Measurements from ENCODE around the gene FBXO36. TPM values are rescaled to one million over a fixed set of nuclear protein-coding genes. Genes with fewer than 3 reads are reported as not detected.

The FBXO36 gene
- total and polyA plus RNA-seq, 2 of the 4 experiments (the other 2 are of a cell fraction) = 1.3 to 2.2 TPM

- ChIA-PET CTCF (no interaction called here), POLR2A (ENCODE audit: unreplicated experiment) (no interaction called here)
- Histone ChIP-seq H3K4me2 (ENCODE audit: low read depth, low read length) (no peak overlapping the region), H4K5ac (ENCODE audit: low read depth, low read length) (no peak overlapping the region), H2AK9ac (replicated peaks; ENCODE audit: low read depth, low read length, poor library complexity) (no peak overlapping the region), H2BK20ac (ENCODE audit: low read depth, low read length) (no peak overlapping the region), H3K4ac (ENCODE audit: low read depth, low read length) (no peak overlapping the region), H3K23ac (ENCODE audit: low read depth, low read length) (no peak overlapping the region), H3K27me3 (ENCODE audit: control insufficient read depth, insufficient read depth, low read length) (no peaks in the 10 kb centered on the region), H3K79me1 (ENCODE audit: low read depth in 1 of 2, low read length in 2 of 2) (no peaks in the 10 kb centered on the region), H3K9me3 (ENCODE audit: control insufficient read depth, insufficient read depth, low read length) (no peaks in the 10 kb centered on the region), H2BK15ac (ENCODE audit: low read depth, low read length) (no peak overlapping the region), H3K18ac (ENCODE audit: low read depth, low read length) (no peak overlapping the region; the same call in 1 of the 2 replicates), H2BK120ac (ENCODE audit: low read depth, low read length) (no peak overlapping the region), H4K20me1 (ENCODE audit: insufficient read depth, low read length) (no peaks in the 10 kb centered on the region), H3K9me1 (ENCODE audit: insufficient read depth, low read length) (peaks cover 6% of the 10 kb centered on the region; the same call in 1 of the 2 replicates), H3K9ac (ENCODE audit: low read depth, low read length) (no peak overlapping the region), H2AFZ (replicated peaks; ENCODE audit: low read length, poor library complexity) (no peak overlapping the region), H3K36me3 (ENCODE audit: control insufficient read depth, insufficient read depth, low read length) (no peaks in the 10 kb centered on the region), H4K8ac (ENCODE audit: low read depth in 2 of 2, low read length in 2 of 2) (no peak overlapping the region), H3K56ac (ENCODE audit: extremely low read depth, insufficient read depth, low read length) (no peak overlapping the region), H2BK5ac (ENCODE audit: low read depth, low read length, poor library complexity, severe bottlenecking) (no peak overlapping the region), H3K27ac (ENCODE audit: insufficient read depth, low read length) (no peak overlapping the region), H2AK5ac (ENCODE audit: low read depth, low read length) (no peak overlapping the region; the same call in 1 of the 2 replicates), H3K4me1 (ENCODE audit: control insufficient read depth, insufficient read depth, low read length) (peaks cover 5% of the 10 kb centered on the region; the same call in 1 of the 2 replicates), H3K4me3 (ENCODE audit: insufficient read depth, low read depth, low read length) (no peak overlapping the region), H4K91ac (ENCODE audit: insufficient read depth, low read depth, low read length) (no peak overlapping the region), H3K14ac (replicated peaks; ENCODE audit: low read depth, low read length) (no peak overlapping the region)
- intact Hi-C loops (cut with micrococcal nuclease) = no loop called here
- no TSS peak for BruUV-seq (replicated peaks)
- ATAC-seq (ENCODE audit: low read depth) (no peak), DNase-seq (no peak)
- WGBS, 2 experiments (ENCODE audit: extremely low coverage in 2 of 2, insufficient read length in 1 of 2) = 100% methylated on average over 1 of the region's 2 CpGs; no CpG with 5 or more reads in 1 of the 2 experiments
- in situ Hi-C loops (cut with MboI; ENCODE audit: low sequenced_read_pairs) = no loop called here
- dilution Hi-C loops (cut with HindIII; ENCODE audit: low sequenced_read_pairs, unreplicated experiment) = no loop called here
- TF ChIP-seq CHD1 (IDR thresholded peaks at IDR 0.05; ENCODE audit: low read depth, low read length) (no peak), BHLHE40 (IDR thresholded peaks at IDR 0.05; ENCODE audit: low read depth, low read length) (no peak), RAD21 (IDR thresholded peaks at IDR 0.05; ENCODE audit: low read length) (no peak), USF2 (IDR thresholded peaks at IDR 0.05; ENCODE audit: low read depth, low read length) (no peak), NFE2L2 (IDR thresholded peaks at IDR 0.05; ENCODE audit: low read depth, low read length) (no peak), MAFK (IDR thresholded peaks at IDR 0.05; ENCODE audit: low read depth, low read length) (no peak), MXI1 (IDR thresholded peaks at IDR 0.05; ENCODE audit: borderline replicate concordance, low read depth, low read length) (no peak), POLR2A (IDR thresholded peaks at IDR 0.05; ENCODE audit: low read depth, low read length) (no peak), RCOR1 (IDR thresholded peaks at IDR 0.05; ENCODE audit: insufficient replicate concordance, low read length) (no peak), CTCF (conservative IDR thresholded peaks at IDR 0.05; ENCODE audit: low read depth, low read length) (no peak)
Observed at GRCh38 chr2:229943171-229943570, 20.9 kb downstream of the FBXO36 start.

Measured in IMR-90 (cell line).